Stimulated activated CD4-positive, alpha-beta T cell treated with anti-CD3 and anti-CD28 coated beads, Interleukin-1b, Interleukin-23, amount 100 ng/mL, for 4 hours (primary cell): ENCODE measurements around the gene ELFN1.

Source experiments
- DNase-seq, 2 donors: peaks; one replicate each; pipeline ENCODE4 v3.0.0-alpha.2; 2020; ENCODE audit warnings: low read depth in 2 of 2

ELFN1 gene

DNA sequence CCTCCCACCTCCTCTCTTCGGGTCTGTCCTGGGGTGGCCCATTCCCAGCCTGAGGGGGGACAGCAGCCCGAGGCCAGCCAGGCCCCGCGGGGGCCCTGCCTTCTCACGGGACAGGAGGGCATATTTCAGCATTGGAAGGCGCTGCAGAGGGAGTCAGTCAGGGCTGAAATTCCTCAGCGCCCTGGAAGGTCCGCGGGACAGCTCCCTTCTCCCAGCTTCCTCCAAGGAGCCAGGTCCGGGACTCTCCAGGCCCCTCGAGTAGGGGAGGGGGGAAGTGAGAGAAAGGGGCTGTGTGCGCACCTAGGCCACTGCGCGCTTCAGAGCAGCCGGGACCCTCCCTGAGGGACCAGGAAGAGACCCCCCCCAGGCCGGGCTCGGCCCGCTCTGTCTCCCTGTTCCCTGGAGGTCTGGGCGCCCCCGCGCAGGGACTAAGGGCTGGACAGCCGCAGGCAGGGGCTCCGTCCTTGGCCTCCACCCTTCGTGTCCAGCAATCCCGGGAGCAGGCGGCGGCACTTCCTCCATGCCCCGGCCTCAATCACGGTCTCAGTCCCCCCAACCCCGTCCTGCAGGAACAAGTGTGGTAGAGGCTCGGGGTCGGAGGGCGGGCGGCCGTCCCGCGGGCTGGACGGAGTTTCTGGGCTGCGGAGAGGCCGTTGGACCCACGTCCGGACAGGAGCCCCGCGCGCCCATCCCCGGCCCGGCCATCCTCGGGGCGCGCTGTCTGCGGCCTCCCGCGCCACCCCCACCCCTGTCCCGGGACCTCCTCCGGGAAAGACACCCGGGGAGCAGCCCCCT is 6.0 kb upstream of the ELFN1 start:
- DNase-seq = no peak

GRCh38 chr7:1664711-1665548 is 5.1 kb upstream of the ELFN1 start:
- DNase-seq = peak; percentile 46 to 58

DNA sequence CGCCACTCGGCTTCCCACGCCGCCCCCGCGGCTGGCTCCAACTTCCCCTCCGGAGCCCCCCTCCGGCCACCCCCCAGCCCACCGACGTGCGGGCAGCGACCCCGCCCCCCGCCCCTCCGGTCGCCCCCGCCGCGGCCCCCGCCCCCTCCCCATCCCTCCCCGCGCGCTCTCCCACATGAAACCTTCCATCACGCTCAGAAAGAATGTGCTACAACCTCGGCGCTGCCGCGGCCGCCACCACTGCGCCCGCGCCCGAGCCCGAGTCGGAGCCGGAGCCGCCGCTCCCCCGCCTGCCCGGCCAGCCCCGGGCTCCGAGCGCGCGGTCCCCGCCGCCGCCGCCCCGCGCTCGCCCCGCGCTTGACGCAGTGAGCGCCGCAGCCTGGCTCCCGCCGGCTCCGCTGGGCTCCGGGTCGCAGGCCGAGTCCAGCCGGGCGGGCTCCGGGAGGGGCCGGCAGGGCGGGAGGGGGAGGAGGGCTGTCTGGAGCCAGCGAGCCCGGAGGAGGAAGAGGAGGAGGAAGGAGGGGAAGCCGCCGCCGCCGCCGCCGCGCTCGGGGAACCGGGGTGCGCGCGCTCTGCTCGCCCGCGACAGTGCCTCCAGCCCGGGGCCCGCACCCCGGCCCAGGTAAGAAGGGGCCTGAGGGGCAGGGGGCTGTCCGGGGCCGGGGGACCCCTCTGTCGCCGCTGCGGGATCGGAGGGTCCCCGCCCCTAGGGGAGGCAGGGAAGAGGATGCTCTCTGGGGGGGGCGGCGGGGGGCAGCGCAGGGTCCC is 4.3 kb upstream of the ELFN1 start:
- DNase-seq = no peak

DNA sequence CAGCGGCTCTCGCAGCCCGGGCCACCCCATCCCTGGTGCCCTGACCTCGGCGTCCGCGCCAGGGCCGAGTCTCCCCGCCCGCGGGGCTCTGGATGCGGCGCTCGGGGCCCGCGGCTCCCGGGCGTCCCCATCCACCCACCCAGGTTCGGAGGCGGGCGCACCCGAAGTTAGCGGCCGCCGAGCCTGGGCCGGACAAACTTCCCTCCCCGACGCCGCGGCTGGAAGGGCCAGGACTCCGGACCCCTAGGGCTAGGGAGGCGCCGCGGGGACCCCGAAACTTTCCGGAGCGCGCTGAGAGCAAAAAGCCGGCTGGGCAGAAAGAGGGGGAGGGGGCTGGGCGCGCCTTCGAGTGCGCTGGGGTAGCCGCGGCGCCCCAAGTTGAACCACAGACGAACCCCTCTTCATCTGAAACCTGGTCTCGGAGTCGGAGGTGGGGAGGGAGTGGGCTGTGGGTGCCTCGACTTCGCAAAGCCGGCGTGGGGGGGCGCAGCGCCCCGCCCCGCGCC is 3.7 kb upstream of the ELFN1 start:
- no peak for DNase-seq

- DNase-seq = no peak
Observed at GRCh38 chr7:1666823-1667565, 3.1 kb upstream of the ELFN1 start.

- DNase-seq = no peak
Observed at GRCh38 chr7:1667566-1668395, 2.3 kb upstream of the ELFN1 start.

DNA sequence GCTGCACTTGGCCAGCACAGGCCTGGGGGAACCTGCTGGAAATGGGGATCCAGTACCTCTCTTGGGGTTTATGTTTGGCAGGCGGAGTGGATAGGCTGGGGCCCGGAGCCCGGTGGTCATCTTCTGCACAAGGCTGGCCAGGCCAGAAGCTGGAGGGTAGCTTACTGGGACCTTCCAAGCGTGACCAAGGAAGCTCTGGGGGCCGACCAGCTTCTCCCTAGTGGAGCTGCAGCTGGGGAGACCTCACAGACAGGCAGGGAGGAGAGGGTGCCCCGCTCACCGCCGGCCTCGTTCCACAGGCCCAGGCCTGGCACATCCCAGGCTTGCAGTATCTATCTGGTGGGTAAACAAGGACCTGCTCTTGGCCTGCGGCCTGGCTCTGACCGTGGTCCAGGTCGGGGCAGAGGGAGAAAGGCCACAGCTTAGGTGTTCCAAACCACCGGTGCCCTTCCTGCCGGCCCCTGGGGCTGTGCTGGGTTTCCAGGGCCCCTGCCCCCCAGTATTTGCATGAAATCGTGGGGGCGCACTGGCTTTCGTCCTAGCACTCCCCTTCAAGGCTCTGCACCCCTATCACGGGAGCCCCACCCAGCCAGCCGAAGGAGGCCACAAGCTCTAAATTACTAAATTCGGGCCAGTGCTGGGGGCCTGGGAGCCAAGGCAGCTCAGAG is 1.5 kb upstream of the ELFN1 start:
- no peak for DNase-seq

DNA sequence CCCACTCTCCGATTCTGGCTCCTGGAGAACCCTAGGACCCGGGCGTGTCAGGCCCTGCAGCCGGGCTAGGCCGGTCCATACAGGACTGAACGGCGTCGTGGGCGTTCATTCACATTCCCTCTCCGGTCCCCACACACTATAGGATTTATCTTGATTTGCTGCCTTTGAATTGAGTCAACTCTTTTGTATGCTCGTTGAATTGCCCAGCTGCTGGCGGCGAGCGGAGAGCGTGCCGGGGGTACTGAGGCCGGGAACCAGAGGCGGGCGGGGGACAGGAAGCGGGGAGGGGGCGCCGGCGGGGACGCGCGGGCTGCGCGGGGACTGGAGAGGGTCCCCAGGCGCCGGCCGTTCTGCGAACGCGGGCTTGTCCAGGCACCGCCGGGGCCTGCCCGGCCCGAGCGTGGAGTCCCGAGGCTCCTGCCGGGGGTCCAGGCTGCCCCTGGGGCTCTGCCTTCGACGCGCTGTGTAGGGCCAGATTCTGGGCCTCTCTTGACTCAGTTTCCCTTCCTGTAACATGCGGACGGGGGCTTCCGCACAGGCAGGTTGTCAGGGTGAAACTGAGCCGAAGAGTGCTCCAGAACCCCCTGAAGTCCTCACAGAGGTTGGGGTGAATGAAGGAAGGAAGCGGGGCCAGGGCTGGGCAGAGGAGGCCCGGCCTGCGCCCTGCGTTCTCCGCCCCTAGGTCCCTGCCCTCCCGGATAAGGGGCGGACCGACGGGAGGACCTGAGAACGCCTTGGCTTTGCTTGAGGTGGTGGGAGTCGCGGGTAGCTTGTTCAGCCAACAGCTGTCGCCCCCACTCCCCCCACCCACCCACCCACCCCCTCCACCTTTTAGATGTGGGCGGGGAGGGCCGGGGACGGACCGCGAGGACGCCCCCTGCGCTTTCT is 769 bp upstream of the ELFN1 start:
- DNase-seq = no peak

GRCh38 chr7:1670894-1671593 is 967 bp downstream of the ELFN1 start:
- DNase-seq = no peak

- no peak for DNase-seq
Observed at GRCh38 chr7:1671594-1672451, 1.7 kb downstream of the ELFN1 start.

DNA sequence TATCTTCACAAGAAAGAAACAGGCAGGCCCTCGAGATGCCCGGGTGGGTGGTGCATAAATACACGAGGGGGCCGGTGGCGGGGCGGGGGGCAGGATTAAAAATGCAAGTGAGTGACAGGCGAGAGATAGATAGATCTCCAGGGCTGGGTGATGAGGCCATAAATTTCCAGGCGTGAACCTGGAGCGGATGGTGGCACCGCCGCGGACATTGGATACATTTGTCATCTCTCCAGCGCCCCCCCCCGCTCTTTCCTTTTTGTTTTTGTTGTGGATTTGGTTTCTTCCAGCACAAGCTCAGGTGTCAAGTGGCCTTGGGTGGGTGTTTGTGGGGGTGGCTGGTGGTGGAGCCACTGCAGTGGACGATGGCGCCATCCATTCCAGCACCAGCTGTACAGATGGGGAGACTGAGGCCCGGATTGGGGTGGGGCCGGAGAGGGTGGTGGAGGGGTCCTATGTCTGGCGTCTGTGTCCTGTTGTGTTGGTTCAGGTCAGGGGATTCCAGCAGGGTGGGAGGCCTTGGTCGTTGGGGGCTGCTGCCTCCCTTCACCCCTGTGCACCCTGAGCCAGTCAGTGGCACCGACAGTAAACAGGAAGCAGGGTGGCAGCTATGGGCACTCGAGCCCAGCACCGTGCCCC is 2.9 kb downstream of the ELFN1 start:
- no peak for DNase-seq

- DNase-seq = no peak
Observed at GRCh38 chr7:1673581-1674118, 3.6 kb downstream of the ELFN1 start.

GRCh38 chr7:1674161-1675035 is 4.3 kb downstream of the ELFN1 start:
- no peak for DNase-seq

DNA sequence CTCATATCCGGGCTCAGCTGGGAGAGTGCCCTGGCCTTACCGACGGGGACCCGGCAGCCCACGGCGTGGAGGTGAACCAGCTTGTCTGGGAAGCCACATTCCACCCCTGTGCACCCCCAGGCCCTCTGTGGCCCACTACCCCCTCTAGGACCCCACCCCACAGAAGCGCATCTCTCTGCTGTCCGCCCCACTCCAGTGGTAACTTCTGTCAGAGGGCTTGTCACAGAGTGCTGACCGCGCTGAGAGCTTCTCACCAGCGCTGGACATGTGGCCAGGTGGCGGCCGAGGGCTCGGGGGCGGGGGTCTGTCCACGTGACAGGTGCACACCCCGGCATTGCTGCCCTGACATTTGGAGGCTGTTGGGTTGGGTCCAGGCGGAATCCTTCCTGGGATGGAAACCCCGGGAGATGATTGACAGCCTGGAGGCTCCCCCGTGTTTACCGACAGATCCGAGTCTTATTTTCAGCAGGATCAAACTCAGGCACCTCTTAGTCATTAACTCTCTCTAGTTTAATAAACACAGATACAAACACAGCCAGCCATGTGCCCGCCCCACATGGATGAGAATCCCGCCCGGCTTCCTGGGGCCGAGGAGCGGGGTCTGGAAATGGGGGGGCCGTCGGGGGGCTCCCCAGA is 5.1 kb downstream of the ELFN1 start:
- DNase-seq = no peak
